GM23338 (cell line): ENCODE data around the gene PARP8. TPM values are rescaled to one million over a fixed set of nuclear protein-coding genes. Genes with fewer than 3 reads are reported as not detected.

Experiments
- ATAC-seq: fragments of 200-7000 bp; cut with Tn5 transposase; 3 replicates; pipeline ENCODE4 v1.9.1; 2020
- DNase-seq: peaks from one replicate; pipeline ENCODE4 v3.0.0-alpha.2; 2015; ENCODE audit warnings: low spot score
- H2AFZ ChIP-seq: fragments of 200-600 bp; sonication (generic); 2 replicates; pipeline ENCODE4 v1.8.0; 2016; ENCODE audit warnings: antibody characterized with exemption, mild to moderate bottlenecking, moderate library complexity
- H3F3A ChIP-seq: fragments of 200-600 bp; sonication (generic); replicated peaks from 2 replicates; pipeline ENCODE4 v1.8.0; 2017; ENCODE audit warnings: antibody characterized with exemption, mixed run types, low read depth
- H3K27ac ChIP-seq: fragments of 200-600 bp; sonication (generic); 2 replicates; pipeline ENCODE4 v1.6.1; 2016; ENCODE audit warnings: low read depth
- H3K27me3 ChIP-seq: fragments of 200-600 bp; sonication (generic); 2 replicates; pipeline ENCODE4 v1.8.0; 2016; ENCODE audit warnings: mild to moderate bottlenecking, mixed run types, moderate library complexity; ENCODE audit not compliant: insufficient read depth
- H3K36me3 ChIP-seq: fragments of 200-600 bp; sonication (generic); 2 replicates; pipeline ENCODE4 v1.8.0; 2016; ENCODE audit warnings: mild to moderate bottlenecking; ENCODE audit not compliant: insufficient read depth
- H3K4me1 ChIP-seq: fragments of 200-600 bp; sonication (generic); 2 replicates; pipeline ENCODE4 v1.8.0; 2016; ENCODE audit warnings: mild to moderate bottlenecking, moderate library complexity; ENCODE audit not compliant: insufficient read depth
- H3K4me2 ChIP-seq: fragments of 200-600 bp; sonication (generic); 2 replicates; pipeline ENCODE4 v1.7.1; 2017; ENCODE audit warnings: mixed run types
- H3K4me3 ChIP-seq: fragments of 200-600 bp; sonication (generic); 2 replicates; pipeline ENCODE4 v1.6.1; 2016; ENCODE audit warnings: mixed run types
- H3K79me2 ChIP-seq: fragments of 200-600 bp; sonication (generic); replicated peaks from 2 replicates; pipeline ENCODE4 v1.8.0; 2017; ENCODE audit warnings: mild to moderate bottlenecking; ENCODE audit not compliant: insufficient read depth
- H3K9me2 ChIP-seq: fragments of 200-600 bp; sonication (generic); 2 replicates; pipeline ENCODE4 v1.8.0; 2017; ENCODE audit not compliant: insufficient read depth
- H4K20me1 ChIP-seq: fragments of 200-600 bp; sonication (generic); replicated peaks from 2 replicates; pipeline ENCODE4 v1.8.0; 2017; ENCODE audit warnings: mild to moderate bottlenecking; ENCODE audit not compliant: insufficient read depth
- H3K27ac Mint-ChIP-seq: 2 replicates; pipeline ENCODE4 v1.8.0; 2020; ENCODE audit warnings: inconsistent platforms, mild to moderate bottlenecking, moderate library complexity, mixed read lengths
- H3K27me3 Mint-ChIP-seq: 3 replicates; pipeline ENCODE4 v1.8.0; 2022; ENCODE audit warnings: low read depth, mild to moderate bottlenecking, moderate library complexity, mixed read lengths, inconsistent platforms; ENCODE audit not compliant: insufficient read depth, poor library complexity
- H3K36me3 Mint-ChIP-seq: 3 replicates; pipeline ENCODE4 v1.8.0; 2021; ENCODE audit warnings: low read depth, mild to moderate bottlenecking, inconsistent platforms, moderate library complexity, mixed read lengths
- H3K4me1 Mint-ChIP-seq: 3 replicates; pipeline ENCODE4 v1.8.0; 2020; ENCODE audit warnings: mild to moderate bottlenecking, inconsistent platforms, mixed read lengths
- H3K4me3 Mint-ChIP-seq: 3 replicates; pipeline ENCODE4 v1.8.0; 2021; ENCODE audit warnings: moderate library complexity, mild to moderate bottlenecking, inconsistent platforms, mixed read lengths
- H3K9me3 Mint-ChIP-seq: 3 replicates; pipeline ENCODE4 v1.8.0; 2020; ENCODE audit warnings: moderate library complexity, mild to moderate bottlenecking, inconsistent platforms, mixed read lengths
- CTCF ChIP-seq, 2 experiments: fragments of 200-600 bp in 1 of 2; sonication (generic) in 1 of 2; conservative IDR thresholded peaks; 2 replicates each; pipeline versions ENCODE4 v1.5.1 to v1.6.1; 2016 to 2017; ENCODE audit warnings: antibody characterized with exemption in 2 of 2, low read depth in 2 of 2, mild to moderate bottlenecking in 2 of 2, moderate library complexity in 1 of 2
- ETS1 ChIP-seq: IDR thresholded peaks from 2 replicates; pipeline ENCODE4 v1.6.1; 2016; ENCODE audit warnings: antibody characterized with exemption
- EZH2 ChIP-seq: fragments of 200-600 bp; sonication (generic); IDR thresholded peaks from one replicate; pipeline ENCODE4 v1.8.0; 2017; ENCODE audit warnings: antibody characterized with exemption, mild to moderate bottlenecking, low read depth; ENCODE audit not compliant: unreplicated experiment
- EZH2phosphoT487 ChIP-seq: fragments of 200-600 bp; sonication (generic); IDR thresholded peaks from one replicate; pipeline ENCODE4 v1.8.1; 2018; ENCODE audit warnings: antibody characterized with exemption; ENCODE audit not compliant: unreplicated experiment
- JUNB ChIP-seq: IDR thresholded peaks from one replicate; pipeline ENCODE4 v1.6.1; 2016; ENCODE audit warnings: antibody characterized with exemption; ENCODE audit not compliant: unreplicated experiment
- POLR2AphosphoS5 ChIP-seq: IDR thresholded peaks from 2 replicates; pipeline ENCODE4 v1.6.1; 2016; ENCODE audit warnings: antibody characterized with exemption, low read depth
- ZNF114 ChIP-seq: fragments of 250-450 bp; sonication (Bioruptor Pico); IDR thresholded peaks from 2 replicates; pipeline ENCODE4 v1.5.0; 2020; ENCODE audit warnings: mild to moderate bottlenecking, moderate library complexity
- ZNF331 ChIP-seq: fragments of 250-450 bp; sonication (Bioruptor Pico); IDR thresholded peaks from 2 replicates; pipeline ENCODE4 v1.5.0; 2020; ENCODE audit warnings: low read depth, mild to moderate bottlenecking, moderate library complexity
- ZNF462 ChIP-seq: fragments of 250-450 bp; sonication (Bioruptor Pico); IDR thresholded peaks from 2 replicates; pipeline ENCODE4 v1.5.0; 2020; ENCODE audit warnings: mild to moderate bottlenecking, moderate library complexity
- polyA plus RNA-seq: library from polyadenylated mRNA; unstranded; fragments of >200 nt; fragmentation: Nextera tagmentation; extraction: Ambion mirVana; gene quantifications from 2 replicates; pipeline ENCODE4 v1.2.1, GENCODE V29; 2016
- total RNA-seq: library from RNA; depleted of rRNA; stranded (reverse); fragments of >200 nt; shearing (Covaris generic); gene quantifications from 2 replicates; pipeline ENCODE4 v1.2.3, GENCODE V29; 2014

Gene PARP8
- total and polyA plus RNA-seq, 2 experiments from 2014 or later, result 13.0 to 25.0 TPM

- H3K4me2 ChIP-seq, result no peak overlapping the region
- no peaks in the 10 kb centered on the region for H3K36me3 ChIP-seq
- H4K20me1 ChIP-seq, result no peaks in the 10 kb centered on the region
- H3K9me3 Mint-ChIP-seq, result no peaks in the 10 kb centered on the region
- DNase-seq, result no peak
- no peaks in the 10 kb centered on the region for H3K4me1 ChIP-seq
- H3K27me3 ChIP-seq, result no peaks in the 10 kb centered on the region
- no peaks in the 10 kb centered on the region for H3K79me2 ChIP-seq
- ATAC-seq, result no peak
- H3K27me3 Mint-ChIP-seq, result no peaks in the 10 kb centered on the region
- H3K4me3 ChIP-seq, result no peak overlapping the region
- H3K4me1 Mint-ChIP-seq, result no peaks in the 10 kb centered on the region
- H3K36me3 Mint-ChIP-seq, result no peaks in the 10 kb centered on the region
- H3K27ac Mint-ChIP-seq, result no peak overlapping the region
- TF ChIP-seq ZNF331 (CRISPR knock-in tag) (no peak), ZNF462 (no peak), POLR2AphosphoS5 (no peak), ETS1 (no peak), EZH2 (no peak), ZNF114 (CRISPR knock-in tag) (no peak), CTCF (conservative IDR thresholded peaks at IDR 0.05; ENCODE audit: low read depth in 2 of 2) (no peak), EZH2phosphoT487 (no peak), JUNB (no peak)
- no peaks in the 10 kb centered on the region for H3F3A ChIP-seq
- no peak overlapping the region for H3K4me3 Mint-ChIP-seq
- no peak overlapping the region for H3K27ac ChIP-seq
- no peaks in the 10 kb centered on the region; the same call in 1 of the 2 replicates for H3K9me2 ChIP-seq
- H2AFZ ChIP-seq, result no peak overlapping the region
Observed at GRCh38 chr5:50873595-50874277, 207.3 kb downstream of the PARP8 start.
